Measurements from ENCODE around the gene ADRM1.

GRCh38 chr20:62313460-62314338 is 10.9 kb downstream of the ADRM1 start:
- no peak for TF ChIP-seq CTCF (IDR thresholded peaks at IDR 0.05; ENCODE audit: low read depth, low read length, poor library complexity, severe bottlenecking)
- TF ChIP-seq EZH2phosphoT487 (IDR thresholded peaks at IDR 0.05; ENCODE audit: borderline replicate concordance, low read length), result no peak

Measured in DOHH2 (cell line).